NCI-H82 (cell line): Measurements from ENCODE around the gene ITPR3.
"Not testable (repeated sequence)": the region's sequence is repeated elsewhere in the genome, so short reads cannot be mapped to it uniquely, and the experiment has no call there.

ENCODE experiments used
- DNase-seq: peaks from one replicate; lab custom pipeline; 2025; lab: John Stamatoyannopoulos, UW

The ITPR3 gene

DNA sequence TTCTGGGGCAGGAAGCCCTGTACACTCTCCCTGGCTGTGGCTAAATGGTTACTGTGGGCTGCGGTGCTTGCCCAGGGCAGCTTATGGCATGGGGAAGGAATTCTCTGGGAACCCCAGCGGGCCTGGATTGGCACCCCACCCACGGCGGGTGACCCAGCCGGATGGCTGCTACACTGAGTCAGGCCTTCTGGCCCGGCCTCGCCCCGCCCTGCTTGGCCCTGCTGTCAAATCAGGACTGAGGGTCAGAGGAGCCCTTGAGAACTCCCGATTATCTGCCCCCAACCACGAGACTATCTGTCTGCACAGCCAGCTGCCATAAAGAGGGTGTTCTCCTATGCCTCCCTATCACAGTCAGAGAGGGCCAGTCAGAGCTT is 7.3 kb upstream of the ITPR3 start:
- no peak for DNase-seq

DNA sequence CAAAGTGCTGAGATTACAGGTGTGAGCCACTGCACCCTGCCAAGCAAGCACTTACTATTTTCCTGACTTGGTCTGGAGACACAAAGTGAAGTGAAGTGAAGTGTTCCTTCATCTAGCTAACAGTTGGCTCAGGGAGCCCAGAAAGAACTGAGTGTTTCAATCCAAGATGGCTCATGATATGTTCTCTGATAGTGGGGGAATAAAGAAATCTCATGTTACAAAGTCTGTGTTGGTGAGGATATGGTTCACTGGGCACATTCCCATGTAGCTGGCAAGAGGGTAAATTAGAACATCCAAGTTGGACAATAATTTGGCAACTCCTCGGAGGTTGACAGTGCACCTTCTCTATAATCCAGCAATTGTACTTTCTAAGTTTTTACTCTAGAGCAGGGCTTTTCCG is 5.0 kb upstream of the ITPR3 start:
- DNase-seq: no peak

DNA sequence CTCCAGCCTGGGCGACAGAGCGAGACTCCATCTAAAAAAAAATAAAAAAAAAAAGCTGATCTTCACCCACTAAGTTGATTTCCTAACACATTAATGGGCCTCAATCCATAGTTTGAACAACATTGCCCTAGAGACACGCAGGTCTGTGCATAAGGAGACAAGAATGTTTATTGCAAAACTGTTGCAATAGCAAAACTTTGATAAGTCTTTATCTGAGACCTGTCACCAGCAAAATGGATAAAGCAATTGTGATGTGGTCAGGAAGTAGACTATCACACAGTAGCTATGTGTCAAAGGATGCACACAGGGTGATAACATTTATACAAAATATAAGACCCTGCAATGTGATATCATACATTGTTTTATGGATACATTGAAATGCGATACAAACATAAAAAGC is 4.2 kb upstream of the ITPR3 start:
- DNase-seq: no peak

DNA sequence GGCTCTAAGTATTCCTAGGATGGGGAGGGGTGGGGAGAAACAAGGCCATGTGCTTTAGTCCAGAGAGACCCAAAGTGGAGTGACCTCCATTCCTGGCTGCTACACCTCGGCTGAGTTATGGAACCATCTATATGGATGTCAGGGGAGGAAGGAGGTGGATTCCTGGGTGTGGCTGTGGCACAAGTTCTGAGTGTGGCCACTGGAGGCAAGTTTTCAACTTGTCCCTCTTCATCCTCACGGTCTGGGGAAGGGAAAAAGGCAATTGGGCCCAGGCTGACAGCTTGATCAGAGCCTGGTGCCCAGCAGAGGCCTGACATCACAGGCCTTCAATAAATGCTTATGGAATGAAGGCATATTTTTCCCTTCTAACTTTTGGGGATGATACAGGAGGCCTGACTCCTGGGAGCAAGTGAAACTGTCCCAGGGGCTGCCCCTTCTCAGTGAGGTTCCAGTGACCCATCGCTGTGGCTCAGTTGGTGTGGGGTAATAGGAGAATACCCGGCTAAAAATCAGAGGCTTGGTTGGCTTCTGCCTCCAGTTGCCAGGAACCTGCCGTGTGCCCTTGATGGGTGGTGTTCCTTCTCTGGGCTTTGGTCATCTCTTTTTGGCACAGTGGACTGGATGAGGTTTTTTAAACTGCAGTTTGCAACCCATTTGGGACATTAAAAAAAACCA is 1.8 kb upstream of the ITPR3 start:
- no peak for DNase-seq

DNA sequence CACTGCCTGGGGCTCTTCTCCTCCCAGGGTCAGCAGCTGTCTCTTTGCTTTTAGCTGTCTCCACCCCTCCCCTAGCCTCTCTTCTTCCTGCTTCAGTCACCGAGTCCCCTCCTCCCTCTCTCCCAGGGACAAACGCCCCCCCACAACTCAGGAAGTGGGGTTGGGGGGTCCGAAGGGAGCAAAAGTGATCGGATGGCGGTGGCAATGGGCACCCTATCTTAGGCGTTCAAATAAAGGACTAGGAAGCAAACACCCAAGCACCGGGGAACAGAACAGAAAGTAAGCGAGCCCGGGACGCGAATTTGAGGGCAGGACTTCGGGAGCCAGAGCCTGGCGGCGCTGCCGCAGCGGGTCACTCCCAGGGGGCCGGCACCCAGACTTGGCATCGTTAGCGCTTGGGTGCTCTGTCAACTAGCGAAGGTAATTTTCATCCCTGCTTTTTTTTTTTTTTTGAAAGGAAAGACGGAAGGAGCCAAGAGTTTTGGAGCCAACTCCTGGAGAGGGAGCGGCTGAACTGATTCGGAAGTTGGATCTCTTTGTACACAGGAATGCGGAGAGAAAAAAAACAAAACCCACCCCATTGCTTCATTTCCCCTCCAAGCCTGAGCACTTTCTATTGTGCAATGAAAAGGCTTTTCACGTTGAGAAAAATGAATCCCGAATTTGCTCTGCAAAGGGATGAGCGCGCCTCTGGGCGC is 815 bp upstream of the ITPR3 start:
- DNase-seq: peak; percentile 64

DNA sequence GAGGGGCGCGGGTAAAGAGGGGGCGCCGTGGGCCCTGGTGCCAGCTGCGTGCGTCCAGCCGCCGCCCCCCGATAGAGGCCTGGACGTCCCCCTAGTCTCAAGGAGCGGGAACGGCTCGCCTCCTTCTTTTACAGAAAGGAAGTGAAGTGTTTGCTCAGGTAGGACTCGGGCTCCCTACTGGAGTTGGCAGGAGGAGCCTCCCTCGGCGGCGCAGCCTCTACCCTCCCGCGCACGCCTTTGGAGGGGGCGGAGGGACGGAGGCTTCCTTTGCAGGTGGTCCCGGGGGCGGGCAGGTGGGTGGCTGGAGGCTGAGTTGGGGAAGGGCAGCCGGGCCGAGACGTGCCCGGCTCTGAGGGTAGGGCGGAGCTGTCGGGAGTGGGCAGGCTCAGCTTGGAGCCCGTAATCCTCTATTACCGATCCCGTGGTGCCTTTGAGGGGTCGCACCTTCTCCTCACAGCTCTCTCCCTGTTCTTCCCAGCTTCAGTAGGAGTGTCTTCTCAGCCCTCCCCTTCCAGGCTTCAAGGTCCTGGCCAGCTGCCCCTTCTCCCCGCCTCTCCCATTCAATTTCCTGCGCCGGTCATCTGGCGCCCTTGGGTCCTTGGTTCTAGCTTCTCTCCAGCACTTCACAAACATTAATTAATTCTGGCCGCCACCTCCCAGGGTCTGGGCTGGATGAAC is 728 bp downstream of the ITPR3 start:
- DNase-seq: peak; percentile 76

DNA sequence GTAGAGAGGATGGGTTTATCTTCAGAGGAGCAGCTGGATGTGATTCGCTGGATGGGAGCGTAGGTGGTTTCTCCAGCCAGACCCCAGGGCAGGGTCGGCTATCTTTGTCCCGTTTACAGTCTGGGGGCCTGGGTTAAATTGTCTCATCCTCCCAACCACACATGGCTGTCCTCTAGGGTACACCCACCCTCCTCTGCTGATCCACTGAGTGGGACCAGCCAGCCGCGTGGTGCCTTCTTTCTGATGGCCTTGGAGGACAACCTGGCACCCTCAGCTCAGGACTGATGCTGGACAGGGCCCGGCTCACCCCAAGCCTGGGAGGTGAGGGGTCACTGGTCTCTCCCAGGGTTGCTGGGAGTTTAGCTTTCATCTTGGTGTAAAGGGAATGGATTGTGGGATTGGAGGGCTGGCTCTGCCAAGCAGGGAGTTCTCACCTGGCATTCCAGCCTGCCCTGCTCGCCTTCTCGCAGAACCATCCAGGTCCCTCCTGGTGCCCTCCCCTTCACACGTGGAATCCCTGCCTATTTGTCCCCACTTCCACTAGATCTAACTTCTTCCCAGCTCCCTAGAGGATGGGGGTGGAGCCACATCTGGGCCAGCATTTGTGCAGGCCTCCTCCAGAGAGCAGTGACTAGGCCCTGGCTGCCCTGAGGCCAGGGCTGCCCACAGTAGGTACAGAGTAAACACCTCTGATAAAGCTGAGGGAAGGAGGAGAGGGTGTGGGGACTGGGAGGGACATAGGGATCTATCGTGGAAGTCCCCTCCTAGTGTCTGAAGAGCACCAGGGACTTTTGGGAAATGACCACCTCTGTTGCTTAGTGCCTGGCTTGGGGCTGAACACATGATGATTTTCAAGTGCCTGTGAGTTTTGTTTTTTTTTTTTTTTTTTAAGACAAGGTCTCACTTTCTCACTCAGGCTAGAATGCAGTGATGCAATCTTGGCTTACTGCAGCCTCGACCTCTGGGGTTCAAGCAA is 1.6 kb downstream of the ITPR3 start:
- DNase-seq: no peak

DNA sequence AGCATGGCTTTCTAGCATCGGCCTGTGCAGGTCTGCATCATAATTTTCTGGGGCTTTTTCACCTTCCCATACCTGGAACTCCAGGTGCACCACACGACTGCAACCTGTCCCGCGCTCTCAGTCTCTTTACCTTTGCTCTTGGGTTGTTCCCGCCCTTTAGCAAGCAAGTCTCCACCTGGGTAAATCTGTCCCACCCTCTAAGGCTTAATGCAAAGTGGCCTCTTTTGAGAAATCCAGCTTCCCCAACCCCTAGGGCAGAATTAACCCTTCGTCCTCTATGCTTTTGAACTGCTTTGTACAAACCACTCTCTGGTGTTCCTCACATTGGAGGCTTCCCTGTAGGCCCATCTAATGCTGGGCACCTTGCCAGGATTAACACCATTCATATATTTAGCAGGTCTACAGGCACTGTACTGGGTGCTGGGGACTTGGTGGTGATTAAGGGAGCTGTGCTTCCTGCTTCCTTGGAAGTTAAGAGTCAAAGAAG is 2.8 kb downstream of the ITPR3 start:
- peak; percentile 24 for DNase-seq

DNA sequence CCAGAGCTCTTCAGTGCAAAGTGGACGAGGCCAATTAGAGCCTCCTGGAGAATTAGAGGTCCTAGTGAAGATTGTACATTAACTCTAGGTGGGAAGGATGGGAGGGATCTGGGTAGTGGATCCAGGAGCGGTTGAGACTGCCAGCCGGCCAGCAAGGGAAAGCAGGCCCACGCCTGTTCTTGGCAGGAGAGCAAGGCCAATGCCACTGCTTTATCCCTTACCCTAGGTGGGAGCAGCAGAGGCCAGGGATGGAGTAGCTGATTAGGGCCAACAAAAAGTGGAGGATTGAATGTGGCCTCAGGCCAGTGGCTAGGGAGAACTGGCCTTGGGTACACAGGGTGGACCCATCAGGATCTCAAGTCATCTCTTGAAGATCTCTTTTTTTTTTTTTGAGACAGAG is 3.7 kb downstream of the ITPR3 start:
- no peak for DNase-seq

DNA sequence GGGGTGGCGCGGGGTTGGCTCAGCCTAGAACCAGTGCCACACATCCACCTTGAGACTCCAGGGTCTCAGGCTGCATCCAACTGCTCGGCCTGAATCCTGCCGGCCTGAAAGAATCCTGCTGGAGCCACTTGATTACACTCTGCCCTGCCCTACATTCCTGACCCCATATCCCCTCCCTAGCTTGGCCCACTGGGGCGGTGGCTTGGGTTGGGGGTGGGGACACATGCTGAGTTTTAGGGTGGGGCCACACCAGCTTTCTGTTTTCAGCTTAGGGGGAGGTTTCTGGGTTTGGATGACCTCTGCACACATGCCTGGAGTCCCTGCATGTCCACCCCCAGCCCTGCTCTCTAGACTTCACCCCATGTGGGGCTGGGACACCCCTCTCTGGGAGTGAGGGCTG is 6.8 kb downstream of the ITPR3 start:
- no peak for DNase-seq

DNA sequence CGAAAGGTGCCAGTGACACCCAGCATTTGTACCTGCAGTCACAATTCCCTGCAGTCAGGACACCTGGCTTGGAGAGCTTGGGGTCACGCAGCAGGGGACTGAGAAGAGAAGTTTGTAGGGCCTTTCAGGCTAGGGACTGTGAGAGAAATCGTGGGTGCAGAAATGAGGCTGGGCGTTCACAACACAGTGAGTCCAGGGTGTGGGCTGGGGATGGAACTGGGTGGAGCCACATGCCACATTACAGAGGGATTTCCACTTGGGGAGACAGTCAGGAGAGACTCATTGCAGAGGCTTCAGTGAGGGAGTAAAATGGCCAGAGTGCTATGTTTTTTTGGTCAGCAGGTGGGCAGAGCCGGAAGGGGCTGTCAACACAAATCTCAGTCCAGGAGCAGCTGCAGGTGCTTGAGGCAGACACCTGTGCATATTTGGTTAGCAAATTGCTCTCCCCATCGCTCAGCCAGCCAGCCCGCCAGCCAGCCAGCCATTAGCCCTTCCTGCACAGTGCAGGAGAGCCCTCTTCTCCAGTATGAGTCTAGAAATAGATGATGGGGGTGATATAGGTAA is 7.4 kb downstream of the ITPR3 start:
- DNase-seq: no peak

DNA sequence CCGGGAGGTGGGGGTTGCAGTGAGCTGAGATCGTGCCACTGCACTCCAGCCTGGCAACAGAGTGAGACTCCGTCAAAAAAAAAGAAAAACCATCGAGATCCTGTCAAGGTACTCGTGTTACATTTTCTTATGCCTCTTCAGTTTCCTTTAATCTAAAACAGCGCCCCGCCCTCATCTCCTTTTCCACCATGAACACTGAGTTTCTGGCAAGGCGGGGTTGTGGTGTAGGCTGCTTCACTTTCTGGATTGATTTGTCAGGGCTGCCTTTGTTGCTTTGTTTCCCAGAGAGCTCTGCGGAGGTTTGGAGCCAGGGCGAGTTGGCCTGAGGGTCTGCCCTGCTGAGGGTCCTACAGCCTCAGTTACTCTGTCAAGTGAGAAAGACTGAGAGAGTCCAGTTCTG is 8.9 kb downstream of the ITPR3 start:
- no peak for DNase-seq

DNA sequence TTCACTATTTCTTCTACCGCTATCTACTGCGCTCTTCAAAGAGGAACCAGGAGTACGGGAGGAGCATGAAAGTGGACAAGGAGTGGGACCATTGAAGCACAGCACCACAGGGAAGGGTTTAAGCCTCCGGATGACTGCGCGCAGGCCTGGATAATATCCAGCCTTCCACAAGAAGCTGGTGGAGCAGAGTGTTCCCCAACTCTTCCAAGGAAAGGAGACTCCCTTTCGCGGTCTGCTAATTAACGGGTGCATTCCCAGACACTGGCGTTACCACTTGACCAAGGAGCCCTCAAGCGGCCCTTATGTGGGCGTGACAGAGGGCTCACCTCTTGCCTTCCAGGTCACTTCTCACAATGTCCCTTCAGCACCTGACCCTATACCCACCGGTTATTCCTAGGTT is 10.4 kb downstream of the ITPR3 start:
- DNase-seq: not testable (repeated sequence)

DNA sequence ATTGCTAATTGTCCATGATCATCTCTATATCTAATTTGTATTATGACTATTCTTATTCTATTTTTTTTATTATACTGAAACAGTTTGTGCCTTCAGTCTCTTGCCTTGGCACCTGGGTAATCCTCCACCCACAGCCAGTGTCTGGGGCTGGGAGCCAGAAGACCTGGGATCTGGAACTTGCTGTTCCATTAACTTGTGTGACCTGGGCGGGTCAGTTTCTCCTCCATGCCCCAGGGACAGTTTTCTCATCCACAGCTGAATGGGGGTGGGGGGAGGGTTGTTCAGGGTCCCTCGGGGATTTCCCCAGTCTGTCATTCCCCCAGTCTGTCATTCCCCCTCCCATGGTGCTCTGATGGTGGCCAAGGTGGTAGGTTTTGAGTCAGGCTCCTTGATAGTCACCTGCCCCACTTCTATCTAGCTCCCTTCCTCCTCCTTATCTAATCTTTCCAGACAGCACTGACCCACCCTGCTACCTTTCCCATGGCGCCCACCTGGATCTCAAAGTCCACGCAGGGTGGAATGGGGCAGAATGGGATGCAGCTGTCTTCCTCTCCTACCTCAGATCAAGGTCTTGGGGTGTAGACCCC is 10.9 kb downstream of the ITPR3 start:
- DNase-seq: no peak

DNA sequence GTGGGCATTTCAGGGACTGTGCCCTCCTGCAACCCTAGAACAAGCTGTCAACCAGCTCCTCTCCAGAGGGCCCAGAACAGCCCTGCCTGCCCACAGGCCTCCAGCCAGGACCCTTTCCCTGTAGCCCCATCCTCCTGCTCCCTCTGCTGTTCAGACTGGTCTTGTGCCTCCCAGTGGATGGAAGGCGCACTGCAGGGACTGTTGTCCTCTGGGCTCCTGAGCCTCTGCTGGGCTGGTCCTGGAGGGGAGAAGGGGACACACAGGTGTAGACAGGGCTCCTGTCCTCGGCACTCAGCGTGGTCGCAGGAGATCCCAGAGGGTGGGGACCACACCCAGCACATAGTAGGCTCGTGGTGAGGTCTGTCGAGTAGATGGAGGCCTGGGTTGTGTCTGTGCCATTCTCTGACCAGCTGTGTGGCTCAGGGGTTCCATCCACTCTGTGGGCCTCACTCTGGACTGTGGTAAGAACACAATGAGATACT is 11.5 kb downstream of the ITPR3 start:
- DNase-seq: peak; percentile 84

DNA sequence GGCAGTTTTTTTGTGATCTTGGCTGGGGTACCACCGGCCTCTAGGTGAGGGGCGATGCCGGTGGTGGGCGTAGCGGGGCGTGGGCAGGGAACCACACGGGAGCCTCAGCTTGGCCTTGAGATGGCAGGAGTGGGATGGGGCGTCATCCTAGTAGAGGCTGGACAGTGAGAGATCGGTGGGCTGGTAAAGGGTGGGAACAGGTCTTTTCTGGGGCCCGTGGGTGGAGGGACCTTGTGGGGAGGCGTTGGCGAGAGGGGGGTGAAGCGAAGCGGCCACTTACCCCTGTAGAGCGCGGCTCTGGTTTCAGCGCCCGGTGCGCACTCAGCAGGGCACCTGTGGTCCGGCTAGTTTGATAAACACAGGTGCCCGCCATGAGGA is 12.0 kb downstream of the ITPR3 start:
- no peak for DNase-seq

DNA sequence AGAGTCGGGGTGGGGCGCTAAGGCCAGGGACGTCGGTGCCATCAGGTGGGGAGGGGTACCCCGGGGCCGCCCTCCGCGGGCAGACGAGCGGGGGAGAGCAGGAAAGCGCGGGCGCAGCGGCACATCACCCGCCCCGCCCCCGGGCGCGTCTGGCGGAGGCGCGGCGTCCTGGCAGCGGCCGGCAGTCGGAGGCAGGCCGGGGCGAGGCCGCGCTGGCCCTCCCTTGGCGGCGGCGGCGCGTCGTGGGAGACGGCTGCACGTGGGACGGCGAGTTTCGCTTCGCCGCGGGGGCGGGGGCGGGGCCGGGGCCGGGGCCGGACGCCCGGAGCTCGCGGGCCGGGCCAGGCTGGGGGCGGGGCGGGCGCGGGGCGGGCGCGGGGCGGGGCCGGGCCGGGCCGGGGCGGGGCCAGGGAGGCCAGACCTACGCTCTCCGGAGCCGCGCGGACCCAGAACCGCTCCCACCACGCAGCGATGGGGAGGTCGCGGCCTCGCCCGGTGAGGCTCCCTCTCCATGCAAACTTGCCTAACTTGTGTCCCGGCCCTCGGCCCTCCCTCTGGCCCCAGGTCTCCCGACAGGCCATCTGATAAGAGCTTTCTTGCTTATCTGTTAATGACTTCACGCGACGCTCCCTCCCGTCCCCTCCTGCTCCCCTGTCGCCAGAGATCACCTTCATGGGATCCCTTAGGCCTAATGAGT is 12.5 kb downstream of the ITPR3 start:
- DNase-seq: peak; percentile 67

DNA sequence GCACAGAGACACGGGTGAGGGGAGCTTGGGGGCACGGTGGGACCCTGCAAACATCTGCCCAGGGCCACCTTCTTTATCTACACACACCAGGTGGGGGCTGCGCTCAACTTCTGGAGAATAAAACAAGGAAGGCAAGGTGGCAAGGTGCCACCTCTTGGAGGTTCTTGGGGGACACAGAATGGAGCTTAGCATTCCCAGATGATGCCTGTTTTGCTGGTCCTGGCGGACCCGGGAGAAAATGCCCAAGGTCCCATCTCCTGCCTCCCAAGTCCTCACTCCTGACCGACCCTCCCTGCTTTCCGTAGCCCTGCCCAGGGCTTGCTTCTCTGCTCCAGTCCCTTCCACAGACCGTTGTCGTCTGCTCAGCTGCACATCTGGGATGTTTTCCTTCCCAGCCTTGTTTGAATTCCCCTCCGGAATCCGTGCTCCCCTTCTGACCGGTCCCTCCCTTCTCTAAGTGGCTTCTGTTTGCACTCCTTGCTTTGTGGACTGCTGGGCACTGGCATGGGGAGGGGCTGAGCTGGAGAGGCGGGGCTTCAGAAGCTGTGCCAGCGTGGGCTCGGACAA is 13.1 kb downstream of the ITPR3 start:
- DNase-seq: no peak

DNA sequence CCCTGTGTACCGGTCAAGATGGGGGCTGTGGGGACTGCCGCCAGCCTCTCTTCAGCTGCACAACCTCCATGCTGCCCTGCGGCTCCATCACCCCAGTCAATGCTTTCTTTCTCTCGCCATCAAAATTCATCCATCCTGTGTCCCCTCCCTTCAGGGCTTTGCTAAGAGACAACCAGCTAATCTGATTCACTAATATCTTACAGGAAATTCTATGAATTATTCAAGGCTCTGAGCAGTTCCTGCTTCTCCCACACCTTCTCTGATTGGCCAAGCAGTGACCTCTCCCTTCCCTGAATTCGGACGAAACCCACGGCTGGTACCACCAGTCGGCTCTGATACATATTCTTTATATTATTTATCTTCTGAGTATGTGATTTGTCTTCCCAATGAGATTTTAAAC is 13.8 kb downstream of the ITPR3 start:
- no peak for DNase-seq

DNA sequence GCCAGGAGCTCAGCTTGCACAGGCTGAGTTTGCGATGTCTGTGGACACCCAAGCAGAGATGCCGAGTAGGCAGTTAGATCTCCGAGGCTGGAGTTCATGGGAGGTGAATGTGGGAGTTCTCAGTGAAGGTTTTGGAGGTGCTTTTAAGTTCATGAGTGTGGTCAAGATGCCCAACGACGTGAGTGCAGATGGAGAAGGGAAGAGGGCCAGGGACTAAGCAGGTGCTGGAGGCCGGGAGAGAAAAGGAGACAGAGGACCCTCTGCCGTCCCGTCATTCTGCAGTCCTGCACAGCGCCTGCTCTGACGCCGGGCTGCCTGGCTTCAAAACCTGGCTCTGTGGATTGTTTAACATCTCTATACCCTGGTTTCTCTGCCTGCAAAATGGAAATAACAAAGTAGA is 15.5 kb downstream of the ITPR3 start:
- DNase-seq: no peak
